ENCODE data around the gene TMEM178B.

DNA sequence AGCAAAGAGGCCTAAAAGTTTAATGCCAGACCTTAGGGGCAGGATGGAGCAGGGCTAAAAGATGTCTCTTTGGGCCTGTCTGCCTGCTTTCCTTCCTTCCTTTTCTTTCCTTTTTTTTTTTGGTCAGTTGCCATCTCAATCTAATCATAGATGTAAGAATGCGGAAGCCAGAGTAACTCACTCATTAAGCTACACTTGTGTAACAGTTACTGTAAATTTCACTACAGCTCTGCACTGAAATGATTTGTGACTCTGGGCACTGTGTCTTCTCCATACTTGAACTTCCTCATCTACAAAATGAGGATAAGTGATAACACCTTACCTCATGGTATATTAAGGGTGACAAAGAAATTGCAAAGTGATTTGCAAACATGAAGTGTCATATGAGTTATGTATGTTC lies 401.8 kb downstream of the TMEM178B start:
- TF ChIP-seq POLR2AphosphoS5 (IDR thresholded peaks at IDR 0.05; ENCODE audit: borderline replicate concordance, low read depth, low read length) (no peak), EZH2 (IDR thresholded peaks at IDR 0.05) (no peak)
